ENCODE results near the gene FRRS1L.

DNA sequence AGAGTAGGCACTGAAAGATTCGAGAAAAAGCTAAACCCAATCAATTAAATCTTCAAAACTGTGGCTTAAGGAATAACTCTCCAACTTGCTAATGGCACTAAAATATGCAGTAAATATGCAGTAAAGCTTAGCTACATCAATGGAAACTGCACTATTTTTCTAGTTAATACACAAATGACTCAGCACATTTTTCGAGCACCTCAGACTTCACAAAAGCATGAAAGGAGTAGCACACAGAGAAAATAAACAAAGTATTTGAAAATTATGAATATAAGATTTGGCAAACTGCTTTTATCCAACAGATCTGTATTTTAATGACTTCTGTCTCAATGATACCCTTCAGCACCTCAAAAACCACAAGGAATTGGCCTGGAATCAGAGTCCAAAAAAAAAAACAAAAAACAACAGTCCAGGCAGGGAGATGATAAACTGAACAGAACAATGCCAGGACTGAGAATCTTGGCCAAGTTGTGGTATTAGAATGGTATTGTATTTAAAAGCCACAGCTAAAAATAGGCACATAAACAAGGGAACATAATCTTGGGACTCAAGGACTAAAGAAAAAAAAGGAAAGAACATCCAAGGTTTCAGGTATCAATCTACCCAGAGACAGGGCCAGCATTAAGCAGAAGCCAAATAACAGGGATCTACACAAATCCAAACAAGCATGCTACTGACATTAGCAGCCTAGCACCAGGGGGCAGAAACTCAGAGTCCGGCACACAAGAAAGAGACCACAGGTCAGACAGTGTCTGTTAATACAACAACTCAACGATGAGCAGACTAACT, 68.7 kb downstream of the FRRS1L start:
- TF ChIP-seq EZH2 (IDR thresholded peaks at IDR 0.05; ENCODE audit: low read depth) = no peak
- peak; percentile 36; the same call in 1 of the 2 replicates for TF ChIP-seq CTCF (conservative IDR thresholded peaks at IDR 0.05)

Data from PC-9 (cell line).